Fibroblast of the conjunctiva (primary cell): ENCODE results near the gene PLXNB2.
"Not testable (repeated sequence)": the region's sequence is repeated elsewhere in the genome, so short reads cannot be mapped to it uniquely, and the experiment has no call there.

Experiments used
- DNase-seq: peaks from one replicate; pipeline ENCODE4 v3.0.0-alpha.2; 2010; ENCODE audit warnings: low read depth

Gene PLXNB2

DNA sequence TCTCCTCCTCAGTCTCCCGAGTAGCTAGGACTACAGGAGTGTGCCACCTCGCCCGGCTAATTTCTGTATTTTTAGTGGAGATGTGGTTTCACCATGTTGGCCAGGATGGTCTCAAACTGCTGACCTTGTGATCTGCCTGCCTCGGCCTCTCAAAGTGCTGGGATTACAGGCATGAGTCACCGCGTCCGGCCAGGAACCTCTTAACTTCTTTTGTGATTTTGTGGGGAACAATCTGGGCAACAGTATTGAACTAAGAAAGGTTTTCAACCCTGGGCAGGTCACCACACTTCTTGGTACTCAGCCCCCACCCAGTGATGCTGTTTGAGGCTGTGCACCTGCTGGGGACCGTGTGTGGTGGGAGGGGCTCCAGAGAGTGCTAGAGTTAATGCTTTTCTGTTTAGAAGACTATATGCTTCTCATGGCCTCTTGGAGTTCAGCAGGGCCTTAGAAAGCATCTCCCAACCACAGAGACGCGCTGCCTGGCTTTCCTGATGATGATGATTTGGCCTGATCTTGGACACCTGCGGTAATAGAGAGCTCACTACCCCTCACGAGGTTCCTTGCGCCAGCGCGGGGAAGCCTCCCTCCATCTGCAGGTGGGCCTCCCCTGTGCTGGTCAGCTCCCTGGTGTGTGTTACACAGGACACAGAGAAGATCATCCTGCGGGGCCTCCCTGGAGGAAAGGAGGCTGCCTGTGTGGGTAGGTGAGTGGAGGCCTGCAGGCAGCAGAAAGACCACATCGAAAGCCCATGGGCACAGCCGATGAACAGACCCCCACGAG, 18.2 kb upstream of the PLXNB2 start:
- DNase-seq = no peak

DNA sequence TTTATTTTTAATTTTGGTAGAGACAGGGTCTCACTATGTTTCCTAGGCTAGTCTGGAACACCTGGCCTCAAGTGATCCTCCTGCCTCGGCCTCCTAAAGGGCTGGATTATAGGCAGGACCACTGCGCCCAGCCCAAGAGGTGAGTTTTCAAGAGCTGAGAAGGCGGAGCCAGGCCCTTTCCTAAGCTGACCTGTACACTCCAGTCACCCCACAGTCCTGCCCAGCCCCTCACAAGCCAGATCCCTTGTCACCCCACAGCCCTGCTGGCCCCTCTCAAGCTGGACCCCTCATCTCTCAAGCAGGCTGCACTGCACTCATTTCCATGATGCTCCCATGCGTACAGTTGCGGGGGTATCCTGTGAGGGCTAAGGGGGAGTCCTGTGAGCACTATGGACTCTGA, 16.5 kb upstream of the PLXNB2 start:
- no peak for DNase-seq

DNA sequence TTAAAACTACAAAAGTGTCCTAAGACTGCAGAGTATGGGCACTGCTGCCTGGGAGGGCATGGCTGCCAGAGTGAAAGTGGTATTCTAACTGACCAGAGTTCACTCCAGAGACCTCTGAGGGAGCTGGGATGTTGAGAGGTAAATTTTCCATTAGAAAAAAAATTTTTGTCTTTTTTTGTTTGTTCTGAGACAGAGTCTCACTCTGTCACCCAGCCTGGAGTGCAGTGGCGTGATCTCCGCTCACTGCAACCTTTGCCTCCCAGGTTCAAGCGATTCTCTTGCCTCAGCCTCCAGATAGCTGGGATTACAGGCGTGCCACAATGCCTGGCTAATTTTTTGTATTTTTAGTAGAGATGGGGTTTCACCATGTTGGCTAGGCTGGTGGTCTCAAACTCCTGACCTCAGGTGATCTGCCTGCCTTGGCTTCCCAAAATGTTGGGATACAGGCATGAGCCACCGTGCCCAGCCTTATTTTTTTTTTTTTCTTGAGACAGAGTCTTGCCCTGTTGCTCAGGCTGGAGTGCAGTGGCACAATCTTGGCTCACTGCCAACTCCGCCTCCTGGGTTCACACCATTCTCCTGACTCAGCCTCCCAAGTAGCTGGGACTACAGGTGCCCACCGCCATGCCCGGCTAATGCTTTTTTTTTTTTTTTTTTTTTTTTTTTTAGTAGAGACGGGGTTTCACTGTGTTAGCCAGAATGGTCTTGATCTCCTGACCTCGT, 15.1 kb upstream of the PLXNB2 start:
- not testable (repeated sequence) for DNase-seq

DNA sequence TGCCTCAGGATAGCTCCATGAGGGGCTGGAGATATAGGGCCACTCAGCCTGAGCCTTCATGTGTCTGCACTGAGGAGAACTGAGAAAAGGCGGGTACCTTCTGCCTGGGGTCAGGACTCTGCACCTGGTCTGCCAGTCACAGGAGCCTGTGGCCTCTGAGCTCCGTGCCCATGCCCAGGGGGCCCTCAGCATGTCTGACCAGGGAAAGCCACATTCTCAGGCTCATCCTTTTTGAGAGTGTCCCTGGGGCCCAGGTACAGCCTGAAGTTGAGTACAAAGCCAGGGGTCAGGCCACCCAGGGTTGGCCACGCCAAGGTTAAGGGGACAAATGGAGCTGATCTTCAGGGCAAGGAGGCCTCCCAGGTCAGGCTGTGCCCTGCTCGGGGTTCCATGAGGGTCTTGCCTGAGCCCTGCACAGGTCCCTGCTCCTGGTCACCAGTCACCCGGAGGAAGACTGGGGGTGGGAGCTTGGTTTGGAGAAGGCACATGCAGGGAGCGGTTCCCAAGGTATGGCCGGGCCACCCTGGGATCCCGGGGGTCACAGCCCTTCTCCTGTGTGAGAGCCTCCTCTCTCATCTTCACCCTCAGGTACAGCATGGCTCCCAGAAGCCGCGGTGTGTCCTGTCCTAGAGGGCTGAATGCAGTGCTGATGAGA, 13.4 kb upstream of the PLXNB2 start:
- DNase-seq = no peak

DNA sequence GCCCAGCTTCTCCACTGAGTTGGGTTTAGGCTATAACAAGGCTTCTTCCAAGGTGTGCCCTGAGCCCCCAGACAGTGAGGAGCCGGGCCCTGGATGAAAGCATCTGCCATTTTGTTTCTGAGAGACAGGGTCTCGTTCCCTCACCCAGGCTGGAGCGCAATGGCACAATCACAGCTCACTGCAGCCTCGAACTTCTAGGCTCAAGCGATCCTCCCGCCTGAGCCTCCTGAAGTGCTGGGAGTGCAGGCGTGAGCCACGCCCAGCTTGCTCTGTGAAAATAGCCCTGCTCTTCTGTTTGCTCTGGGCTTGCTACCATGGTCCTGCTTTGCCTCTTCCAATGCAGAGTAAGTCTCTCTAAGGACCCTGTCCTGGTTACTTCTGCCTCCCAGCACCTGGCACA, 12.7 kb upstream of the PLXNB2 start:
- no peak for DNase-seq

DNA sequence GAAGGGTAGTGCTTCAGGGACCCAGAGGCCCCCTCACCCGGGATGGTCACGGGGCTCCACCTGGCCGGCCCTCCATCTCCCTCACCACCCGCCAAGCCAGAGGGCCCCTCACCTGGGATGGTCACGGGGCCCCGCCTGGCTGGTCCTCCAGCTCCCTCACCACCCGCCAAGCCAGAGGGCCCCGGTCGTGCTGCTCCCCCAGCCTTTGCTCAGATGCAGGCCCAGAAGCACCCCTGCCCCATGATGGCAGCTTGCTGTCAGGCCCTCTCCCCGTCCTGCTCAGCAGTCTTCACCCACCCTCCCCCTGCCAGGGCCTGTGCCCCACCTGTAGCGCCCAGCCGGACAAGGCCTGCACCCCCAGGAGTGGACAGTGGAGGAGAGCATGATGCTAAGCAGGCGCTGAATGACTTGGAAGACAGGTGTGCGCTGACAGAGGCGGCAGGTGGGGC, 12.1 kb upstream of the PLXNB2 start:
- DNase-seq = no peak

DNA sequence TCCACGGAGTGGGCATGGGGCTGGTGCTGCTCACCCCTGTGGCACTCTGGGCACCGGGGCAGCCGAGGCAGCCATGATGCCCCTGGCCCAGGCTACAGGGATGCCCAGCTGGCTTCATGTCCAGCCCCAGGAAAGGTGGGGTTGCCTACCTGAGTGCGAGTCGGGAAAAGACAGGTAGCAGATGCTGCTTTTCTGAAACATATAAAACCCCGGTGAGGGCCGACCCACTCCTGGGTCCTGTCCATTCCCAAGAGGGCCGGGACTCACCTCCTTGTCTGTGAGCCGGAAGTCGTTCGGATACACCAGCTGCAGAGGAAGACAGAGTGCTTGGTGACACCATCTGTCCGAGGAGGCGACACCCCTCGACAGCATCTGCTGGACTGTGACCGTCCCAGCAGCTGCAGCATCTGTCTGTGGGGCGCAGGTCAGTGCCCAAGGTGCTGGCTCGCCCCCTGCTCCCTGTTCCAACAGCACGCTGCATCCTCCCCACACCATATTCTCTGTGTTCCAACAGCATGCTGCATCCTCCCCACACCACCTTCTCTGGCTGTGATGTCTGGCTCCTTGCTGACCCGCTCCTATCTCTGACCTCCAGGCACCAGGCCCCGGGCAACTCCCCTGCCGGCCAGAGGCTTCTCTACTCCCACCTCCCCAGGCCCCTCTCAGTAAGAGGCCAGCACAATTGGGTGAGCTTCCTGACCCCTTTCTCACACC, 11.4 kb upstream of the PLXNB2 start:
- no peak for DNase-seq

DNA sequence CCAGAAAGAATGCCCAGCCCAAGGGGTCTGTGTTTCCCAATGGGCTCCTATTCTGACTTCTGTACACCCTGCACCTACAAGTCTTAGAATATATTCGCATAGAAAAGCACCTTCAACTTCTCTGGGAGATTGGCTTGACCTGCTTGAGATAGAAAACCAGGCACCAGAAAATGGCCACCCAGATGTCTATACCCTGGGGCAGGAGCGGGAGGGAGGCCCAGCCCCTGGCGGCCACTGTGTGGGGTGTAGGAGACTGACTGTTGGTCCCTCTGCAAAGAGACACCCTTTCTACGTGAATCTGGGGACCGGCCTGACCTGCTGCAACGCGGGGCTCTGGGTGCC, 10.9 kb upstream of the PLXNB2 start:
- DNase-seq = no peak

DNA sequence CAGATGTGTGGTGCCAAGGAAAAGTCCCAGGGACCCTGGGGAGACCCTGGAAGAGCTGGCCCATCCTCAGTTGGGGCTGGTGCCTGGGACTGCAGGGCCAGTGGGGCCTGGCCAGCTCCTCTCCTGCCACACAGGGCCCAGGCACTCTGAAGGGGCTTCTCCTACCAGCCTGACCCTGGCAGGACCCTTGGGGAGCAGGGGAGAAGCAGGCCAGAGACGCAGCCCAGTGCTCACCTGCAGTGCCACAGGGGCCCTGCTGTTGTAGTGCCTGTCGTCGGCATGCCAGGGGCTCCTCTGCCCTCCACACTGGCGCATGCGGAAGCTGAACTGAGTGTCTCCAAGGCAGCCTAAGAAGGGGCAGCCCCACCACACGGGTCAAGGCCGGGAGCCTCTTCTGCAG, 10.2 kb upstream of the PLXNB2 start:
- DNase-seq = no peak

DNA sequence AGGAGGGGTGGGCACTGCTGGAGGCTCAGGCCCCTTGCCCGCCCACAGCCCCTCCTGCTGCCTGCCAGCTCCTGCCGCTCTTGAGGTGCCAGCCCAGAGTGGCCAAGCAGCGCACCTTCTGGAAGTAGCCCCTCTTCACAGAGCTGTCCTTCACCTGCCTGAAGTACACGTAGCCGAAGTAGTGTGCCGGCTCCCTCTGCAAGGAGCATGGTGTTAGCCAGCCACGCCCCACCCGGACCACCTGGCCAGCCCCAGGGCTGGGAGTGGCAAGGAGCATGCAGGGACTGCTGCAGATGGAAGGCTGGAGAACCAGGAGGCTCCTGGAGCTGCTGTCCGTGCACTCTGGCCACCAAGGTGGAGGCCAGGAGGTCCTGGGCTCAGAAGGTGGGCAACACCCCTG, 9.7 kb upstream of the PLXNB2 start:
- no peak for DNase-seq

DNA sequence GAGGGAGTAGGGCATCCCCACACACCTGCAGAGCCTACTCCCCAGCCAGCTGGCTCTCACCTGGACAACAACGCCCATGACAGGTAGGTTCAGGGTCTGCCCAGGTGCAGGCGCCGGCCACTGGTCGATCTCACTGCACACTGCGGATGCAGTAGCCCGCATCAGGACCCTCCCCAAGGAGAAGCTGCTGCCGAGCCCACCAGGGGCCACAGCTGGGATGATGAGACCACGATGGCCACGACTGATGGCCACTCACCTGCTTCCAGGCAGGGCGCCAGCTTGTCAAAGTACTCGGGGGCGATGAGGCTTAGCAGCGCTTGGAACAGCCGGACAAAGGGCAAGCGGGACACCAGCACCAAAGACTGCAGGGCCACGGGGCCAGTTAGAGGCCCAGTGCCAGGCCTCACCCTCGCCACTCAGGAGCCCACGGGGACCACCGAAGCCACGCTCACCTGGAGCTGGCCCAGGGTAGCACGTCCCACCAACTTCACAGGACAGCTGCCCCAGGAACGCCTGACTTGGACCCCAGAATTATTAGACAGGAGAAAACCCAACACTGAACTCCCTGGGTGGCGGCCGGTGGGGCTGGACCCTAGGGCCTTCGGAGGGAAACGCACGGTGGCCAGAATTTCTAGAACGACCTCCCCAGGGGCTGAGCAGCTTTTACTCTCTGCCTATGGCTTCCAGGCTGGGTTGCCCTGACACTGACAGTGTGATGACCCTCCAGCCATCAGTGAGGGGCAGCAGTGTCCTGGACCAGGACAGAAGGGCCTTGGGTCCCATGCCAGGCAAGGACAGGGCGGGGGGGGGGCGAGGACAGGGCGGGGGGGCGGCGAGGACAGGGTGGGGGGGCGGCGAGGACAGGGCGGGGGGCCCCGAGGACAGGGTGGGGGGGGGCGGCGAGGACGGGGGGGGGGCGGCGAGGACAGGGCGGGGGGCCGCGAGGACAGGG, 8.9 kb upstream of the PLXNB2 start:
- DNase-seq = no peak

DNA sequence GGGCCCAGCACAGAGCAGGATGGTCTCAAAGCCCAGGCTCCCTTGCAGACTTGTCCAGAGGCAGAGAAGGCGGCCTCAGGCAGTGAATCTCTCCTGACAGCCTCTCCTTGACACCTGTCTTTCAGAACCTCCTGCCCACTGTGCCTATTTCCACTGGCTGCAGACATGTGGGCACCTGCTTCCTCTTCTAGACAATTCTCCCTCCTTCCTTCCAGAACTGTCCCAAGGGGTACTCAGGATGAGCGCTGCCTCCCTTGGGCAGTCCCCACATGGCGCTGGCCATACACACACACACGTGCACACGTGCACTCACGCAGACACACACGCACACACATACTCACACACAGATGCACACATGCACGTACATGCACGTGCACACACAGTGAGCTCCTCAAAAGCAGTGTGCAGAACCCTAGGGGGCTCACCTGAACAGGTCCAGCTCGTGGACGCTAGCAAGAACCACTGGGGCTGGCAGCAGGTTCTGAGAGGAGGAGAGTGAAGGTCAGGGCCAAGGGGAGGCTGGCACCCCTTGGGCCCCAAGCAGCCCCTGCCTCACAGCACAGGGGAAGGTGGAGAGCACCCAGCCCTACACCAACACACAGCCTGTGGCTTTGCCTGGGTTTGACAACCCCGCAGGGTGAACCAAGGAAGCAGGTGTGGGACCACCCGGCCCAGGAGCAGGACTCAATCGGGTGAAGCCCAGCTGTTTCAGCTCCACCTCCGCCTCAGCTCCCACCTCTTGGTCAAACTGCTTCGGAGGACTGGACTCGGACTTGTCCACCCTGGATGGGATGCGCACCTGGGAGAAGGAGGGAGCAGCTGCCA, 8.1 kb upstream of the PLXNB2 start:
- no peak for DNase-seq

DNA sequence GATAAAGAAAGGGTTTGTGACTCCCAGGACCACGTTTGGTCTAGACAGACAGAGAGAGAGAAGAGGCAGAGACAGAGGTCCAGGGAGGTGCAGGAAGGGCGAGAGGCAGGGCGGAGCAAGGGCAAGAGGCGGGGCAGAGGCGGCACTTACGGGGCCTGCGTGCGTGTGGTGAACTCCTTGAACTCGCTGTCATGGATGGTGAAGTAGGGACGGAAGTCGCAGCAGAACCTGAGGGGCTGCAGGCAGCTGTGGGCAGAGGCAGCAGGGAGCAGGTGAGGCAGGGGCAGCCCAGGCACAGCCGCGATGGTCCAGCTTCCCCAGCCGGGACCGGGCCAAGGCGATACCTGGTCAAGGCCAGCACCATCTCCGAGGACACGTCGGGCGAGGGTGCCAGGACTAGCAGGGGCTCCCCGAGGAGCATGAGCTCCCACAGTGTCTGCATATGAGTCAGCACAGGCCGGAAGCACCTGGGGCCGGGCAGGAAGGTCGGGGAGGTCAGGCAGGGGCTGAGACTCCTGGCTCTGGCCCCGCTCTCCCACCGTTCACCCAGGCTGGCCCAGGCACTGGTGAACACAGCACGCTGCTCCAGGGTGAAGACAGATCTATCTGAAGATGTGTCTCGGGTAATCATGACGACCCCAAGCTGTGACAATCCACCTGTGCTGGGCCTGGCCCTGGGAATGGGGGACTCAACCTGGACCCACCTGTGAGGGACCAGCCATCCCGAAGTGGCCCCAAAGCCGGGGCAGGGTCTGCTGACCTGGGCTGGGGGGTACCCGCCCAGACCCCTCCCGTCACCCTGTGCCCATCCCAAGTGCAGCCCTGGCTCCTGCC, 7.2 kb upstream of the PLXNB2 start:
- DNase-seq = no peak

DNA sequence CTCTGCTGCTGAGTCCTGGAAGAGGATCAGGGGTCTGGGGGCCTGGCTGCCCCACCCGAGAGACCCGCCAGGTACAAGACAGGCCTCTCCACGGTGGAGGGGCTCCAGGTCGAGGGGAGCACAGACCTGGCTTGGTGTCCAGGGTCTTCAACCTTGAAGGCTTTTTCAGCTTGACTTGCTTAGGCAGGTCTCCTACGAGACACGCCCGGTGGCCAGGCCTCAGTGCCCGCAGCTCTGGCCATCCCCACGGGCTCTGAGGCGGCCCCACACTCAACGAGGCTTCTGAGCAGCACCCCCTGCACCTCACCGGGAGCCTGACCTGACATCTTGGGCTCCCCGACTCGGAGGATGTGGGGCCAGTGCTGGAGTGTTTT, 6.6 kb upstream of the PLXNB2 start:
- no peak for DNase-seq

DNA sequence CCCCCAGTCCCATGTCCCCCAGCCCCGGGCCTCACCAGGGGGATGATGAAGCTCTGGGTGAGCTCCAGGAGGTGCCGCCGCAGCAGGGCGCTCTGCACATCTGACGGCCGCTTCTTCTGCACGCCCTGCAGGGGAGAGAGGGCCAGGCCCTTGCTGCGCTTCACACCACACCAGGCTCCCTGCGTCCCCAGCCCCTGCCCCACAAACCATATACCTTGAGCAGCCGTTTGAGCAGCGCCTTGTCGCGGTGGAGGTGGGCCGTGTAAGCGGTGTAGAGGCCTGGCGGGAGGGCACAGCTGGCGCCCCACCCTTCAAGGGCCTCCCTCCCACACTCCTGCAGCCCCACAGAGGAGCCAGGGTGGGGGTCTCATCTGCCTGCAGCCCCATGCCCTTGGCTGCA, 6.2 kb upstream of the PLXNB2 start:
- no peak for DNase-seq

DNA sequence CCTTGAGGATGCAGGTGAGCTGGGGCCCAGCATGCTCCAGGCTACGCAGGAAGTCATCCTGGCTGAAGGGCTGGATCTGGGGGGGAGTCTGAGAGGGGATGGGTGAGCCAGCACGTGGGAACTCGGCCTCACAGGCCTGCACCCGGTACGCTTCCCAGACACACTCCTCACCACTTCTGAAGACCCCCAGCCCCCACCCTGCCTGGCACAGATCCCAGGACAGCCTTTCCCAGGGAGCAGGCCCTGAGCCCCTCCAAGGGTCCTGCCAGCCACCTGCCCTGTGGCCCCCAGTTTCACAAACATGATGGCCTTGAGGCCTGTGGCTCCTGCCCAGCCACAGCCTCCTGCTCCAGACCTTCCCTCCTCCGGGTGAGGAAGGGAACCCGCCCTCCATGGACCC, 5.6 kb upstream of the PLXNB2 start:
- no peak for DNase-seq

DNA sequence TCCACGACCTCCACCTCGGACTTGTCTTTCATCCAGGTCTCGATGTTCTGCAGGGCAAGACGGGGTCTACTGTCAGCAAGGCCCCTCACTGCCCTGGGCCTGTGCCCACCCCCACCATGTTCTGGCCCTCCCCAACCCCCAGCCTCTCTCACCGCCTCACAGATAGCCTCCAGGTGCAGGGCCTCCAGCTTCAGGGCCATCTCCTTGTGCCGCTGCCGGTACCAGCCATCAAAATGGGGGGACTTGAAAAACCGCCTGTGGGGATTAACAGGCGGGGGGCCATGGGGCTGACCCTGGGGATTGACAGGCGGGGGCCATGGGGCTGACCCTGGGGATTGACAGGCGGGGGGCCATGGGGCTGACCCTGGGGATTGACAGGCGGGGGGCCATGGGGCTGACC, 4.9 kb upstream of the PLXNB2 start:
- DNase-seq = no peak

DNA sequence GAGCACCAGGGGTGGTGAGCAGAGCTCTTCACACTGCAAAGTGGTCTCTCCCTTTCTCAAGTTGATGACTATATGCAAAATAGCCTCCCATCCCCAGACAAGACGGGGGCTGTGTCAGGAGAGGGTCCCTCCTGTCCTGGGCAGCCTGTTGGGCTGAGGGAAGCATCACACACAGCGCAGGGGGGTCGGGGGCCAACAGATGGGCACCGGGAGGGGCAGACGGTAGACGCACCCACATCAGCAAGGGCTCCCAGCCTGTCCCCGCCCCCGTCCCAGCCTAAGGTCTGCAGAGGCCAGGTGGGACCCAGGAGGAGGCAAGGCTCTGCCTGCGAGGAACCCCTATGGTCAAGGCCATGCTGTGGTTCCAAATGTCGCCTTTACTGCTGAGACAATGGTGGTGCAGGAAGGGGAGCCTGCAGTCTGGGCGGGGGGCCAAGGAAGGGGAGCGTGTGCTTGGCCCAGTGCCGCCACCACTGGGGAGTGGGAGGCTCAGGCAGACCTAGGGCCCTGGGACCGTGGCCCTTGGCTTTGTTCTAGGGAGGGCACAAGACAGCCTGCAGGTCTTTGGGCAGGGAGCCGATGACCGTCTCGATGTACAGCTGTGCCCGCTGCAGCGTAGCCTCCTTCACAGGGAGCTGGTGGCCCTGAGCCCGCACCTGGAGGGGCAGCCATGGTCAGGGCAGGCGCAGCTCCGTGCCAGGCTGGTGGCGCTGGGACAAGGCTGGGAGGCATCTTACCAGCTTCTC, 4.3 kb upstream of the PLXNB2 start:
- DNase-seq = no peak

DNA sequence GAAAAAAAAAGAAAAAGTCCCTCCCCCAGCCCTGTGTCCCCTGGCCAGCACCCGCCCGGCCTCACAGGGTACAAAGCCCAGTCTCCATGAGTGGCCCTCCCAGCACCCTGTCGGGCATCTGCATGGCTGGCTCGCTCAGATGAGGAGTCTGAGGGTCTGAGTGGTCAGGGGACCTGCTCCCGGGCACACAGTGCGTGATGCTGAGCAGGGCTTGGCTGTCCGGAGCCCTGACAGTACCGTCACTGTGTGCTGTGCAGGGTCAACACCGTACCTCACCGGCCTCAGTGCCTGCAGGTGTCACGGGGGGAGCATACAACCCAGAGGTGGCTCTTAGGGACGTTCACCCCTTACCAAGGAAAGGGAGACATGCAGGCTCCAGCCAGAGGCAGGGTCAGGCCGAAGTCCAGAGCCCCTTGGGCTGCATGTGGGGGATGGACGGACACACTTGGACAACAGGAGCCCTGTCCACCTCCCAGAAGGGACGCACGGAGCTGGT, 3.6 kb upstream of the PLXNB2 start:
- no peak for DNase-seq
